ENCODE results near the gene PKP4. TPM values are rescaled to one million over a fixed set of nuclear protein-coding genes. Genes with fewer than 3 reads are reported as not detected.

The PKP4 gene
- total RNA-seq, 1 donor from 2014 or later = 39.4 TPM

DNA sequence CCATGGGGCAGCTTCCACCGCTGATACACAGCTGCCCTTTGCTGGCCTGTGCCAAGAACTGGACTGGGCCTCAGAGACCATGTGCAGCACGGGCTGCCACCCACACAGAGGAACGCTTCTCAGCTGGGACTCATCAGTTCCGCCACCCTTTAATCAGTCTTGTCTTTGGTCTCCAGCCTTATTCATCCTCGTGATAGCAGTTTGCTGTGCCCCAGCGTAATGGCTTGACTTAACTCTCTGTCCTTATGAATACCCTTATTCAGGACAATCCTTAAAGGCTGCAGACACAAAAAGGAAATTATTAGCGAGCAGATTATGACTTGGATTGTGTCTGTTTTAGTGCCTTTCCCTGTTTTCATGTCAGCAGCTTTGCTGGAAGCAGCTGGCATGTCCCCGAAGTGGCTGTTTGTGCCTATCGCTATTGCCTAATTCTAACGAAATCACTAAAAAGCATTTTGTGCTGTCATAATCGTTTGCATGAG is 229.5 kb downstream of the PKP4 start:
- no peak overlapping the region for H3K27ac Mint-ChIP-seq (ENCODE audit: unreplicated experiment)
- peaks cover under 1% of the 10 kb centered on the region for H3K36me3 Mint-ChIP-seq (ENCODE audit: low read depth)
- no peak for DNase-seq (ENCODE audit: low spot score)
- TF ChIP-seq, protein P1, sequence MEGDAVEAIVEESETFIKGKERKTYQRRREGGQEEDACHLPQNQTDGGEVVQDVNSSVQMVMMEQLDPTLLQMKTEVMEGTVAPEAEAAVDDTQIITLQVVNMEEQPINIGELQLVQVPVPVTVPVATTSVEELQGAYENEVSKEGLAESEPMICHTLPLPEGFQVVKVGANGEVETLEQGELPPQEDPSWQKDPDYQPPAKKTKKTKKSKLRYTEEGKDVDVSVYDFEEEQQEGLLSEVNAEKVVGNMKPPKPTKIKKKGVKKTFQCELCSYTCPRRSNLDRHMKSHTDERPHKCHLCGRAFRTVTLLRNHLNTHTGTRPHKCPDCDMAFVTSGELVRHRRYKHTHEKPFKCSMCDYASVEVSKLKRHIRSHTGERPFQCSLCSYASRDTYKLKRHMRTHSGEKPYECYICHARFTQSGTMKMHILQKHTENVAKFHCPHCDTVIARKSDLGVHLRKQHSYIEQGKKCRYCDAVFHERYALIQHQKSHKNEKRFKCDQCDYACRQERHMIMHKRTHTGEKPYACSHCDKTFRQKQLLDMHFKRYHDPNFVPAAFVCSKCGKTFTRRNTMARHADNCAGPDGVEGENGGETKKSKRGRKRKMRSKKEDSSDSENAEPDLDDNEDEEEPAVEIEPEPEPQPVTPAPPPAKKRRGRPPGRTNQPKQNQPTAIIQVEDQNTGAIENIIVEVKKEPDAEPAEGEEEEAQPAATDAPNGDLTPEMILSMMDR (IDR thresholded peaks at IDR 0.05) = no peak
- no peak overlapping the region for H3K4me3 Mint-ChIP-seq (ENCODE audit: unreplicated experiment)
- peaks cover under 1% of the 10 kb centered on the region for H3K27me3 Mint-ChIP-seq (ENCODE audit: low read depth)
- H3K9me3 Mint-ChIP-seq (ENCODE audit: low read depth) = no peaks in the 10 kb centered on the region
- peaks cover 10% of the 10 kb centered on the region for H3K4me1 Mint-ChIP-seq (ENCODE audit: low read depth)

DNA sequence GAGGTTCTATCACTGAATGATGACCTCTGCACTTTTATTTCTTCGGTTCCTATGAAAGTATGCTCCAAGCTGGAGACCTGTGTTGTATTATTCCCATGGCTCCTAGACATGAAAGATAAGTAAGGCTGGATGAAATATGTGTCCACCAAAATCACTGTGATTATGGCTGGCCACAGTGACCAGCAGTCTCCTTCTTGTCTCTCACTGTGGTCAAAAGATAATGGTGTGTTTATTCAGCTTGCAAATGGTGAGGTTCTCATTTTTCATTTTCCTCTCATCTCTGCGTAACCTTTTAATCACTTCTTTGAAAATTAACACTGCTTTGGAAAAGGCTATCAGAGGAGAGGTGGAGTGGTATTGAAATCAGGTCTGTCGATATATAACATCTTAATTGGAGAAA is 230.6 kb downstream of the PKP4 start:
- no peak for DNase-seq (ENCODE audit: low spot score)
- Mint-ChIP-seq H3K27me3 (ENCODE audit: low read depth) (peaks cover 2% of the 10 kb centered on the region), H3K27ac (ENCODE audit: unreplicated experiment) (no peak overlapping the region), H3K9me3 (ENCODE audit: low read depth) (no peaks in the 10 kb centered on the region), H3K36me3 (ENCODE audit: low read depth) (no peaks in the 10 kb centered on the region), H3K4me1 (ENCODE audit: low read depth) (peaks cover 10% of the 10 kb centered on the region), H3K4me3 (ENCODE audit: unreplicated experiment) (no peak overlapping the region)
- TF ChIP-seq, protein P1 (IDR thresholded peaks at IDR 0.05) = no peak

DNA sequence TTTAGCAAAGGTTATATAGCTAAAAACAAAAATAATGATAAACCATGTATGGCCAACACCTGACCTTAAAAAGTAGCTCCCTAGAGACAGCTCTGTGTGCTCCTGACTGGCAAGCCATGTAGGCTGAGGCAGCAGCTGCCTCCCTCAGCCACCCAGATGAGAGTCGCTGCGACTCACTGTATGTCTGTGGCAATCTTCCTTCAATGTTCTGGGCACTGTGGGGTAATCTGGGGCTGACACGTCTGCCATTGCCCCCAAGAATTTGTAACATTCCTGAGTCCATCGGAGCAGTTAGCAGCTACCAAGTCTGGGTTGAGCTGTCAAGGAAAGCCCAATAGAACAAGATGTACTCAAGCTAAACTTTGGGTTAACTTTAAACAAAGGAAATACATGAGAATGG is 232.0 kb downstream of the PKP4 start:
- Mint-ChIP-seq H3K27ac (ENCODE audit: unreplicated experiment) (no peak overlapping the region), H3K36me3 (ENCODE audit: low read depth) (no peaks in the 10 kb centered on the region), H3K4me1 (ENCODE audit: low read depth) (peaks cover 10% of the 10 kb centered on the region), H3K9me3 (ENCODE audit: low read depth) (no peaks in the 10 kb centered on the region), H3K4me3 (ENCODE audit: unreplicated experiment) (no peak overlapping the region), H3K27me3 (ENCODE audit: low read depth) (peaks cover 2% of the 10 kb centered on the region)
- no peak for DNase-seq (ENCODE audit: low spot score)
- TF ChIP-seq, protein P1 (IDR thresholded peaks at IDR 0.05) = no peak

DNA sequence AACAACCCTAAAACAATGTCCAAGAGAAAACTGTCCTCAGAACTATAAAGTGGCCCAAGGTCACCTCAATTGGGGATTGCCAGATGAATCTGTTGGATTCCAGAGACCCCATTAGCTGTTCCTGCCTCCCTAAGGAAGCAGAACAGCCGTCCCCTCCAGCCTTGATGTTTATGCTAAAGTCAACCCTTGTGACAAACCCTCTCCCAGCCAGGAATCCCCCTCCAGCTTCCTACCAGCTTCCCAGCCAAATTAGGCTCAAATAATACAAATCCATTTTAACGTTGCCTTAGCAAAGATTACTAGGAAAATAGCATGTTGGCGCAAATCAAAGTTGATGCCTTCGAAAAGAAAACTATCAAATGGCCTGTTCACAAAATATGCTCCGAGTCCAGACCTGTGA is 232.6 kb downstream of the PKP4 start:
- no peak for DNase-seq (ENCODE audit: low spot score)
- Mint-ChIP-seq H3K27me3 (ENCODE audit: low read depth) (peaks cover 2% of the 10 kb centered on the region), H3K36me3 (ENCODE audit: low read depth) (no peaks in the 10 kb centered on the region), H3K9me3 (ENCODE audit: low read depth) (no peaks in the 10 kb centered on the region), H3K4me1 (ENCODE audit: low read depth) (peaks cover 10% of the 10 kb centered on the region), H3K27ac (ENCODE audit: unreplicated experiment) (no peak overlapping the region), H3K4me3 (ENCODE audit: unreplicated experiment) (no peak overlapping the region)
- TF ChIP-seq, protein P1 (IDR thresholded peaks at IDR 0.05) = no peak

DNA sequence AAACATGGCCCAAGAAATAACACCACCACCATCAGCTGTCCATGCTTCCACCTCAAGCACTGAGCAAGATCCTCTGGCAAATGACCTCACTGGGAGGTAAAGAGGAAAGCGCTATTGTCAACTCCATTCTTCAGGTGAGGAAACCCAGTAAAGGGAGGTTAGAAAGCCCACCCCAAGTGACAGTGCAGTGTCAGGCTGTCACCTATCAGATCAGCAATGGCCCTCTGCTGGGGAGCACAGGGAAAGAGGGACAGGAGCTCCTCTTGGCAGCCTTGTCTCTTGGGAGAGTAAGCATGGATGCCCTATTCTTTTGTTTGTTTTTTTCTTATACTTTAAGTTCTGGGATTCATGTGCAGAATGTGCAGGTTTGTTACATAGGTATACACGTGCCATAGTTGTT is 234.1 kb downstream of the PKP4 start:
- H3K9me3 Mint-ChIP-seq (ENCODE audit: low read depth) = no peaks in the 10 kb centered on the region

More for the DNA sequence above, 234.1 kb downstream of the PKP4 start:
- no peak overlapping the region for H3K4me3 Mint-ChIP-seq (ENCODE audit: unreplicated experiment)
- TF ChIP-seq, protein P1 (IDR thresholded peaks at IDR 0.05) = no peak
- no peak for DNase-seq (ENCODE audit: low spot score)
- H3K27ac Mint-ChIP-seq (ENCODE audit: unreplicated experiment) = no peak overlapping the region
- H3K4me1 Mint-ChIP-seq (ENCODE audit: low read depth) = peaks cover 8% of the 10 kb centered on the region
- H3K27me3 Mint-ChIP-seq (ENCODE audit: low read depth) = peaks cover 2% of the 10 kb centered on the region
- H3K36me3 Mint-ChIP-seq (ENCODE audit: low read depth) = no peaks in the 10 kb centered on the region
